ENCODE data around the gene TFAP2B. TPM values are rescaled to one million over a fixed set of nuclear protein-coding genes. Genes with fewer than 3 reads are reported as not detected.

TFAP2B gene
- 1 to 10 TPM; 3.3 to 4.5 TPM for polyA plus RNA-seq

GRCh38 chr6:50818673-50819072 lies at the start of gene TFAP2B:
TSS of gene TFAP2B (plus strand) at chr6:50818871. CDS start at chr6:50818892, 21 bp downstream.
- WGBS, 2 donors = 9 to 14% methylated on average over 7 of the region's 7 CpGs
- H3K4me1 ChIP-seq (ENCODE audit: control insufficient read depth in 2 of 2, insufficient read depth in 2 of 2, low read length in 1 of 2) = peaks cover 0 to 3% of the 10 kb centered on the region in 2 donors
- H3K36me3 ChIP-seq (ENCODE audit: control insufficient read depth in 2 of 2, insufficient read depth in 2 of 2, low read length in 1 of 2) = no peaks in the 10 kb centered on the region
- H3K27ac ChIP-seq (ENCODE audit: low read depth in 2 of 2, low read length in 1 of 2) = peak within 1 kb of the TSS; percentile 80 to 81
- peak within 1 kb of the TSS; percentile 60 to 66 for H3K4me3 ChIP-seq (ENCODE audit: low read depth in 1 of 2, low read length in 2 of 2)
- no peaks in the 10 kb centered on the region for H3K9me3 ChIP-seq (ENCODE audit: control insufficient read depth in 2 of 2, insufficient read depth in 1 of 2, low read depth in 1 of 2, low read length in 1 of 2)
- H3K27me3 ChIP-seq (ENCODE audit: control insufficient read depth in 1 of 2, insufficient read depth in 2 of 2, low read length in 2 of 2) = no peaks in the 10 kb centered on the region

GRCh38 chr6:50778696-50779095 lies 40.0 kb upstream of the TFAP2B start:
- no peaks in the 10 kb centered on the region for H3K9me3 ChIP-seq (ENCODE audit: control insufficient read depth in 2 of 2, insufficient read depth in 1 of 2, low read depth in 1 of 2, low read length in 1 of 2)
- no peaks in the 10 kb centered on the region for H3K36me3 ChIP-seq (ENCODE audit: control insufficient read depth in 2 of 2, insufficient read depth in 2 of 2, low read length in 1 of 2)
- H3K27ac ChIP-seq (ENCODE audit: low read depth in 2 of 2, low read length in 1 of 2) = no peak overlapping the region
- H3K27me3 ChIP-seq (ENCODE audit: control insufficient read depth in 1 of 2, insufficient read depth in 2 of 2, low read length in 2 of 2) = no peaks in the 10 kb centered on the region
- no peak overlapping the region for H3K4me3 ChIP-seq (ENCODE audit: low read depth in 1 of 2, low read length in 2 of 2)
- H3K4me1 ChIP-seq (ENCODE audit: control insufficient read depth in 2 of 2, insufficient read depth in 2 of 2, low read length in 1 of 2) = no peaks in the 10 kb centered on the region

DNA sequence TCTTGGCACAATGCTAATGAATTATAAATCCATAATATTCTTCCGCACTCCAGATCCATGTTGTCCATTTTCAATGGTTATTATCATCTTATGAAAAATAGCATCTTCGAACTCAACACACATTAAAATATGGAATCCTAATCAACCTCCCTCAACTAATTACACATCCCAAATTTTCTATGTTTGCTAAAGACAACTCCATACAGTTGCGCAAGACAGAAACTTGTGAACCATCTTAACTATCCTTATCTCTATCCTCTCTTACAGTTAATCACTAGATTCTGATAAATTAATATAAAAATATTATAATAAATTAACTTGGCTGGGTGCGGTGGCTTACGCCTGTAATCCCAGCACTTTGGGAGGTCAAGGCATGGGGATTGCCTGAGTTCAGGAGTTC lies 38.3 kb upstream of the TFAP2B start:
- H3K9me3 ChIP-seq (ENCODE audit: control insufficient read depth in 2 of 2, insufficient read depth in 1 of 2, low read depth in 1 of 2, low read length in 1 of 2) = no peaks in the 10 kb centered on the region
- H3K4me1 ChIP-seq (ENCODE audit: control insufficient read depth in 2 of 2, insufficient read depth in 2 of 2, low read length in 1 of 2) = no peaks in the 10 kb centered on the region
- no peak overlapping the region for H3K4me3 ChIP-seq (ENCODE audit: low read depth in 1 of 2, low read length in 2 of 2)
- no peak overlapping the region for H3K27ac ChIP-seq (ENCODE audit: low read depth in 2 of 2, low read length in 1 of 2)
- no peaks in the 10 kb centered on the region for H3K27me3 ChIP-seq (ENCODE audit: control insufficient read depth in 1 of 2, insufficient read depth in 2 of 2, low read length in 2 of 2)
- H3K36me3 ChIP-seq (ENCODE audit: control insufficient read depth in 2 of 2, insufficient read depth in 2 of 2, low read length in 1 of 2) = no peaks in the 10 kb centered on the region
- 90 to 94% methylated on average over 5 of the region's 5 CpGs for WGBS, 2 donors

DNA sequence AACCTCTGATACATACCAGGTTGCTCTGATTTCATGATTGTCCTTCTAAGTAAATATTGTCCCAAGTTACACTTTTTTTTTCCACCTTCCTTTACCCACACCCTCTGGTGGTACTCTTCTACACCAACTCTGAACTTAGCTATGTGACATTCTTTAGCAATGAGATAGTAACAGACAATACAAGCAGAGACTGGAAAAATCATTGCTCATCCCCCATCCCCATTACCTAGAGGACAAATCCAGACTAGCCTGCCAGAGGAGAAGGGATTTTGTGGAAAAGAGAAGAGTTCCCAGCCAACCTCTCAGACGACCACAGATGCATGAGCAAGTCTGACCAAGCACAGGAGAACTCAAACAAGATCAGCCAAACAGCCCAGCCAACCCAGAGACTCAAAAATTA lies 32.8 kb upstream of the TFAP2B start:
- H3K27me3 ChIP-seq (ENCODE audit: control insufficient read depth in 1 of 2, insufficient read depth in 2 of 2, low read length in 2 of 2) = no peaks in the 10 kb centered on the region
- H3K36me3 ChIP-seq (ENCODE audit: control insufficient read depth in 2 of 2, insufficient read depth in 2 of 2, low read length in 1 of 2) = no peaks in the 10 kb centered on the region
- no peaks in the 10 kb centered on the region for H3K9me3 ChIP-seq (ENCODE audit: control insufficient read depth in 2 of 2, insufficient read depth in 1 of 2, low read depth in 1 of 2, low read length in 1 of 2)
- H3K27ac ChIP-seq (ENCODE audit: low read depth in 2 of 2, low read length in 1 of 2) = no peak overlapping the region
- no peaks in the 10 kb centered on the region for H3K4me1 ChIP-seq (ENCODE audit: control insufficient read depth in 2 of 2, insufficient read depth in 2 of 2, low read length in 1 of 2)
- 12 to 38% methylated on average over 1 of the region's 1 CpG for WGBS, 2 donors
- H3K4me3 ChIP-seq (ENCODE audit: low read depth in 1 of 2, low read length in 2 of 2) = no peak overlapping the region

GRCh38 chr6:50791900-50792508 lies 26.7 kb upstream of the TFAP2B start:
- Histone ChIP-seq H3K36me3 (ENCODE audit: control insufficient read depth in 2 of 2, insufficient read depth in 2 of 2, low read length in 1 of 2) (no peaks in the 10 kb centered on the region), H3K27ac (ENCODE audit: low read depth in 2 of 2, low read length in 1 of 2) (no peak overlapping the region), H3K4me1 (ENCODE audit: control insufficient read depth in 2 of 2, insufficient read depth in 2 of 2, low read length in 1 of 2) (no peaks in the 10 kb centered on the region), H3K4me3 (ENCODE audit: low read depth in 1 of 2, low read length in 2 of 2) (no peak overlapping the region), H3K9me3 (ENCODE audit: control insufficient read depth in 2 of 2, insufficient read depth in 1 of 2, low read depth in 1 of 2, low read length in 1 of 2) (no peaks in the 10 kb centered on the region), H3K27me3 (ENCODE audit: control insufficient read depth in 1 of 2, insufficient read depth in 2 of 2, low read length in 2 of 2) (no peaks in the 10 kb centered on the region)
- WGBS, 2 donors = 1 to 3% methylated on average over 3 of the region's 3 CpGs

DNA sequence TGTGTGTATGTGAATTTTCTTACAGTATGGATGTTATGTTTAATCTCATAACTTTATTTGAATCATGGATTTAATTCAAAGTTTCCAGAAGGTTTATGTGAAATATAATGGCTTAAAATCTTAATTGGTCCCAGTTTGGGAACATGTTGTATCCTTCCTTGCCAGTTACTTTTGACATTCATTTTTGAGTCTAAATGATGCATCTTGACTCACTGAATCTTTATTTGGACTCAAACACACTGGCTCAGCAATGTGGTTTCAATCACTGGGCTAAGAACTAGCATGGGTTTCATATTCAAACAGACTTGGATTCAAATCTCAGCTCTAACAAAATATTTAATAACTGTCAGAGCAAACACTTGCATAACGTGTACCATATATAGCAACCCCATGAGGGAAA lies 25.9 kb upstream of the TFAP2B start:
- no peak overlapping the region for H3K4me3 ChIP-seq (ENCODE audit: low read depth in 1 of 2, low read length in 2 of 2)
- no peaks in the 10 kb centered on the region for H3K27me3 ChIP-seq (ENCODE audit: control insufficient read depth in 1 of 2, insufficient read depth in 2 of 2, low read length in 2 of 2)
- no peaks in the 10 kb centered on the region for H3K36me3 ChIP-seq (ENCODE audit: control insufficient read depth in 2 of 2, insufficient read depth in 2 of 2, low read length in 1 of 2)
- no peak overlapping the region for H3K27ac ChIP-seq (ENCODE audit: low read depth in 2 of 2, low read length in 1 of 2)
- no peaks in the 10 kb centered on the region for H3K9me3 ChIP-seq (ENCODE audit: control insufficient read depth in 2 of 2, insufficient read depth in 1 of 2, low read depth in 1 of 2, low read length in 1 of 2)
- no peaks in the 10 kb centered on the region for H3K4me1 ChIP-seq (ENCODE audit: control insufficient read depth in 2 of 2, insufficient read depth in 2 of 2, low read length in 1 of 2)
- WGBS, 2 donors = 63% methylated on average over 1 of the region's 1 CpG

- WGBS, 2 donors = 44 to 53% methylated on average over 5 of the region's 5 CpGs
- H3K9me3 ChIP-seq (ENCODE audit: control insufficient read depth in 2 of 2, insufficient read depth in 1 of 2, low read depth in 1 of 2, low read length in 1 of 2) = no peaks in the 10 kb centered on the region
- no peaks in the 10 kb centered on the region for H3K36me3 ChIP-seq (ENCODE audit: control insufficient read depth in 2 of 2, insufficient read depth in 2 of 2, low read length in 1 of 2)
- H3K27me3 ChIP-seq (ENCODE audit: control insufficient read depth in 1 of 2, insufficient read depth in 2 of 2, low read length in 2 of 2) = no peaks in the 10 kb centered on the region
- H3K4me1 ChIP-seq (ENCODE audit: control insufficient read depth in 2 of 2, insufficient read depth in 2 of 2, low read length in 1 of 2) = no peaks in the 10 kb centered on the region
- H3K4me3 ChIP-seq (ENCODE audit: low read depth in 1 of 2, low read length in 2 of 2) = no peak overlapping the region
- no peak overlapping the region for H3K27ac ChIP-seq (ENCODE audit: low read depth in 2 of 2, low read length in 1 of 2)
These were observed 23.1 kb upstream of the TFAP2B start for GRCh38 chr6:50795574-50795973.

- no peak overlapping the region for H3K4me3 ChIP-seq (ENCODE audit: low read depth in 1 of 2, low read length in 2 of 2)
- H3K27me3 ChIP-seq (ENCODE audit: control insufficient read depth in 1 of 2, insufficient read depth in 2 of 2, low read length in 2 of 2) = peaks cover 0 to 2% of the 10 kb centered on the region in 2 donors
- no peak overlapping the region for H3K27ac ChIP-seq (ENCODE audit: low read depth in 2 of 2, low read length in 1 of 2)
- no peaks in the 10 kb centered on the region for H3K36me3 ChIP-seq (ENCODE audit: control insufficient read depth in 2 of 2, insufficient read depth in 2 of 2, low read length in 1 of 2)
- no peaks in the 10 kb centered on the region for H3K9me3 ChIP-seq (ENCODE audit: control insufficient read depth in 2 of 2, insufficient read depth in 1 of 2, low read depth in 1 of 2, low read length in 1 of 2)
- no peaks in the 10 kb centered on the region for H3K4me1 ChIP-seq (ENCODE audit: control insufficient read depth in 2 of 2, insufficient read depth in 2 of 2, low read length in 1 of 2)
These were observed 14.4 kb upstream of the TFAP2B start for GRCh38 chr6:50804283-50804682.

DNA sequence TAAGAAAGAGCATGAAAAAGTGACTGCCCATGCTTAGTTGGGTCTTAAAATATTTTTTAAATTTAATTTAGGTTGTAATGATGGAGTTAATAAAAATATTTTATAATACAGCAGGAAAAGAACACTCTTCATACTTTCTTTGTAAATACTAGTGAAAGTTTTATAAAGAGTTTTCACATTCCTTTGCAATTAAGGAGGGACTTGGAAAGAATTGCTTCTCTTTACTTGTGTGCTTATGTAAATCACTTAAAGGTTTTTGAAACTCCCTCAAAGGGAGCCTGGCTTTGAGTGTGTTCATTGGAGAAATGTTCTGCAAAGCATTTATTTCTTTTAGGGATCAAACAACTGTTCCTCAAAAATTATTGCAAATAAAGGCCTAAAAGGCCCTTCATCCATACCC lies 11.6 kb upstream of the TFAP2B start:
- no peak overlapping the region for H3K4me3 ChIP-seq (ENCODE audit: low read depth in 1 of 2, low read length in 2 of 2)
- H3K4me1 ChIP-seq (ENCODE audit: control insufficient read depth in 2 of 2, insufficient read depth in 2 of 2, low read length in 1 of 2) = no peaks in the 10 kb centered on the region
- no peaks in the 10 kb centered on the region for H3K9me3 ChIP-seq (ENCODE audit: control insufficient read depth in 2 of 2, insufficient read depth in 1 of 2, low read depth in 1 of 2, low read length in 1 of 2)
- no peak overlapping the region for H3K27ac ChIP-seq (ENCODE audit: low read depth in 2 of 2, low read length in 1 of 2)
- H3K36me3 ChIP-seq (ENCODE audit: control insufficient read depth in 2 of 2, insufficient read depth in 2 of 2, low read length in 1 of 2) = no peaks in the 10 kb centered on the region
- H3K27me3 ChIP-seq (ENCODE audit: control insufficient read depth in 1 of 2, insufficient read depth in 2 of 2, low read length in 2 of 2) = peaks cover 0 to 2% of the 10 kb centered on the region in 2 donors

GRCh38 chr6:50815436-50816114 lies 3.1 kb upstream of the TFAP2B start:
- no peak overlapping the region for H3K27ac ChIP-seq (ENCODE audit: low read depth in 2 of 2, low read length in 1 of 2)
- H3K9me3 ChIP-seq (ENCODE audit: control insufficient read depth in 2 of 2, insufficient read depth in 1 of 2, low read depth in 1 of 2, low read length in 1 of 2) = no peaks in the 10 kb centered on the region
- H3K4me1 ChIP-seq (ENCODE audit: control insufficient read depth in 2 of 2, insufficient read depth in 2 of 2, low read length in 1 of 2) = no peaks in the 10 kb centered on the region
- no peaks in the 10 kb centered on the region for H3K36me3 ChIP-seq (ENCODE audit: control insufficient read depth in 2 of 2, insufficient read depth in 2 of 2, low read length in 1 of 2)
- no peaks in the 10 kb centered on the region for H3K27me3 ChIP-seq (ENCODE audit: control insufficient read depth in 1 of 2, insufficient read depth in 2 of 2, low read length in 2 of 2)
- 4% methylated on average over 16 of the region's 16 CpGs for WGBS, 2 donors
- peak overlapping the region; percentile 17 to 79 for H3K4me3 ChIP-seq (ENCODE audit: low read depth in 1 of 2, low read length in 2 of 2)
